Prostate gland (tissue), 2 donors: ENCODE measurements around the gene CELF2. TPM values are rescaled to one million over a fixed set of nuclear protein-coding genes. Genes with fewer than 3 reads are reported as not detected.

Experiments used
- DNase-seq: peaks from one replicate; pipeline ENCODE4 v3.0.0-alpha.2; 2019; ENCODE audit warnings: low spot score
- H3K27ac ChIP-seq, 2 donors: fragments of 200-600 bp; sonication (generic); 2 replicates each; pipeline ENCODE4 v1.5.1; 2017 to 2019
- H3K27me3 ChIP-seq: fragments of 200-600 bp; sonication (generic); replicated peaks from 2 replicates; pipeline ENCODE4 v1.5.1; 2019; ENCODE audit not compliant: insufficient read depth
- H3K36me3 ChIP-seq, 2 donors: fragments of 200-600 bp; sonication (generic); 1 replicate in 1 of 2; 2 replicates in 1 of 2; pipeline versions ENCODE4 v1.5.1 to v1.8.1; 2017 to 2019
- H3K4me1 ChIP-seq: fragments of 200-600 bp; sonication (generic); replicated peaks from 2 replicates; pipeline ENCODE4 v1.5.1; 2019
- H3K4me3 ChIP-seq, 2 donors: fragments of 200-600 bp; sonication (generic); 2 replicates each; pipeline ENCODE4 v1.5.1; 2017 to 2019
- H3K9me3 ChIP-seq: fragments of 200-600 bp; sonication (generic); 2 replicates; pipeline ENCODE4 v1.5.1; 2017
- POLR2A ChIP-seq: fragments of 450-650 bp; IDR thresholded peaks from one replicate; pipeline ENCODE4 v1.6.1; 2016; ENCODE audit warnings: antibody characterized with exemption, mild to moderate bottlenecking
- POLR2AphosphoS5 ChIP-seq: sonication (generic); formaldehyde crosslinking; IDR thresholded peaks from one replicate; pipeline ENCODE4 v1.6.1; 2017; ENCODE audit warnings: antibody characterized with exemption
- WGBS: methylation state at CpG from one replicate; pipeline ENCODE4 v1.1.5; 2018; 5-methylcytosine and 5-hydroxymethylcytosine counted together
- intact Hi-C: fragments of 100-400 bp; cut with DNase I; formaldehyde crosslinking; loops from one replicate; pipeline ENCODE4 v1.14.2; 2022
- total RNA-seq, 2 donors: library from RNA; depleted of rRNA; stranded (reverse); fragments of >200 nt; gene quantifications; one replicate each; pipeline ENCODE4 v1.1.0, GENCODE V29; 2016
- TF ChIP-seq, protein P1 (sequence below), 4 experiments: fragments of 200-600 bp in 2 of 4; fragments of 450-650 bp in 2 of 4; sonication (generic) in 2 of 4; IDR thresholded peaks; 1 replicate in 3 of 4; 2 replicates in 1 of 4; pipeline ENCODE4 v1.5.1; 2016 to 2019; ENCODE audit warnings: antibody characterized with exemption in 4 of 4, mild to moderate bottlenecking in 2 of 4, moderate library complexity in 2 of 4

CELF2 gene
- total RNA-seq, 2 donors from 2014 or later, result 19.2 to 43.2 TPM

DNA sequence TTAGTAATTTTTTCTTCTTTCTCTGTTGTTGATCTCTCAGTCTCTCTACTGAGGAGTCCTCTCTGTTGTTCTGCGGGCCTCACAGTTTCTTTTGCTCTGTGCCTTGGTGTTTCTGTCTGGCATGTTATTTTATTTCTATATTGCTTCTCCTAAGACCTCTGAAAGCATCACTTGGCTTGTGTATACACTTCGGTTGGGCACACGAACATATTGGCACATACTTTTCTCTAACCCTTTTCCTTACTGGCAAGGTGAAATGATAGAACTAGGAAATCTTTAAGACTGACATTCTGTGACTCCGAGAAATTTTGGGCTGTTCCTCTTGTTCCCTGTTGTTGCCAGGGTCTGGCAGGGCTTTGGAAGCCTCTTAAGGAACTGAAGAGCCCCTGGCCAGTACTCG, 148.9 kb downstream of the CELF2 start:
- no peak for DNase-seq
- whole genome bisulfite sequencing, result 74% methylated on average over 5 of the region's 5 CpGs
- H3K4me3 ChIP-seq, result peak overlapping the region; percentile 47 to 56
- H3K9me3 ChIP-seq, result no peaks in the 10 kb centered on the region
- intact Hi-C loops, result loop anchor here (10.0 kb wide), 1 partner anchor 122 kb away; no protein-coding TSS in a partner anchor
- H3K27me3 ChIP-seq, result no peaks in the 10 kb centered on the region
- no peaks in the 10 kb centered on the region for H3K36me3 ChIP-seq
- TF ChIP-seq, protein P1, sequence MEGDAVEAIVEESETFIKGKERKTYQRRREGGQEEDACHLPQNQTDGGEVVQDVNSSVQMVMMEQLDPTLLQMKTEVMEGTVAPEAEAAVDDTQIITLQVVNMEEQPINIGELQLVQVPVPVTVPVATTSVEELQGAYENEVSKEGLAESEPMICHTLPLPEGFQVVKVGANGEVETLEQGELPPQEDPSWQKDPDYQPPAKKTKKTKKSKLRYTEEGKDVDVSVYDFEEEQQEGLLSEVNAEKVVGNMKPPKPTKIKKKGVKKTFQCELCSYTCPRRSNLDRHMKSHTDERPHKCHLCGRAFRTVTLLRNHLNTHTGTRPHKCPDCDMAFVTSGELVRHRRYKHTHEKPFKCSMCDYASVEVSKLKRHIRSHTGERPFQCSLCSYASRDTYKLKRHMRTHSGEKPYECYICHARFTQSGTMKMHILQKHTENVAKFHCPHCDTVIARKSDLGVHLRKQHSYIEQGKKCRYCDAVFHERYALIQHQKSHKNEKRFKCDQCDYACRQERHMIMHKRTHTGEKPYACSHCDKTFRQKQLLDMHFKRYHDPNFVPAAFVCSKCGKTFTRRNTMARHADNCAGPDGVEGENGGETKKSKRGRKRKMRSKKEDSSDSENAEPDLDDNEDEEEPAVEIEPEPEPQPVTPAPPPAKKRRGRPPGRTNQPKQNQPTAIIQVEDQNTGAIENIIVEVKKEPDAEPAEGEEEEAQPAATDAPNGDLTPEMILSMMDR (IDR thresholded peaks at IDR 0.05), result no peak
- TF ChIP-seq POLR2AphosphoS5 (no peak), POLR2A (no peak)
- no peak overlapping the region for H3K27ac ChIP-seq
- no peaks in the 10 kb centered on the region for H3K4me1 ChIP-seq

DNA sequence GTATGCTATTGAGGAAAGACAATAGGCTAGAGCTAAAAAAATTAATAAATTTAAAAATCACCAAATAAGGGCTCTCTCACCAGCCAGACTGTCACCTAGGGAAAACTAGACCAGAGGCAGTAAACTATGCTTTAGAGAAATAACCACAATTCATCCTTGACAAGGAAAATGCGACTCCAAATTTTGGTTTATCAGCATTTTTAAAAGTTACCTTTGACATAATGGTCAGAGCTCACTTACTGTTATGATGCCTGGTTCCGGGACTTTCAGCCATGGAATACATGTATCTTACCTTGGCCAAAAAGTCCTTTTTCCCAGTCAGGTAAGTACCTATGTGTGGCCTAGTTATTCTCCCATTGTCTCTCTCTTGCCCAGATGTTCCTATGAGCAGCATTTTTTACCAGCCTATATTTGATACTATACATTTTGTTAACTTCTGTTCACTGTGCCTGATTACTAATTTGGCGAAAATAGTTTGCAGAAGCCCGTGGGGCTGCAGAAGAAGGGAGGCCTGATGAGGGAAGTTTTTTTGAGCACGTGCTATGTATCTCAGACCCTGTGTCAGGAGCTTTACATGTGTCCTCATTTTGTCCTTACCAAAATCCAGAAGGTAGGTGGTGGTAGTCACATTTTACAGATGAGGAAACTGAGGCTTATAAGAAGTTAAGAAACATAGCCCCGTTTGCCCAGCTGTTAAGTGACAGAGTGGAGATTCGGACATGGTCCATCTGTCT, 149.7 kb downstream of the CELF2 start:
- Histone ChIP-seq H3K4me3 (no peak overlapping the region), H3K27ac (no peak overlapping the region), H3K4me1 (no peaks in the 10 kb centered on the region), H3K36me3 (no peaks in the 10 kb centered on the region), H3K27me3 (no peaks in the 10 kb centered on the region), H3K9me3 (no peaks in the 10 kb centered on the region)
- no peak for DNase-seq
- TF ChIP-seq, protein P1 (IDR thresholded peaks at IDR 0.05), result no peak
- no peak for TF ChIP-seq POLR2AphosphoS5
- TF ChIP-seq POLR2A, result no peak
- intact Hi-C loops, result loop anchor here (10.0 kb wide), 1 partner anchor 123 kb away; no protein-coding TSS in a partner anchor
- 92% methylated on average over 7 of the region's 7 CpGs for WGBS

DNA sequence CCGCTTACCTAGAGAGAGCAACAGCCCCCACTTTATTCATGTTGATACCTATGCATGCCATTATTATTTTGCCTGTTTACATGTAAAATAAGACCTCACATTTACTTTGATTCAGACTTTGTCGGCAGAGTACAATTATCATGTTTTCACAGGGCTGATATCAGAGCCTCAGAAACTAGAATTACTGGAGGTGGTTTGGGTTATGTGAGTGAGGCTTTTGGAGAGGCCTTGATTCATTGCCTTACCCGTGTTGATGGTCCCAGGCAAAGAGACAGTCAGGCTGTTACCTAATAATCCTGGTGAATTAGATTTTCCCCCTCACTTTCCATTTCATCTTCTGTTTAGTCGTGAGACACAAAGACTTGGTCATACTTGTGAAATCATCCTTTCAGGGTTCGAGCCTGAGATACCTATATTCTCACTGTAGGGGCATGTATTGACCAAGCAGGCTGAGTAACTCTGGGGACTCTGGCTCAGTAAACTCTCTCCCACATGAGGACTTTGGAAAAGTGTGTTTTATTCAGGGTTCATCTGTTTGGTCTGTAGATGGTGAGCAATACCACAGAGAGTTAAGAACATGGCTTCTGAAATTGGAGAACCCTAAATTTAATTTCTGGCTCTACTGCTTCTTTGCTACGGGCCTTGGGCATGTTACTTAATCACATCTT, 150.9 kb downstream of the CELF2 start:
- DNase-seq, result no peak
- Histone ChIP-seq H3K4me3 (no peak overlapping the region), H3K36me3 (no peaks in the 10 kb centered on the region), H3K9me3 (no peaks in the 10 kb centered on the region), H3K27me3 (no peaks in the 10 kb centered on the region), H3K4me1 (no peaks in the 10 kb centered on the region), H3K27ac (no peak overlapping the region)
- TF ChIP-seq, protein P1 (IDR thresholded peaks at IDR 0.05), result no peak
- TF ChIP-seq POLR2A, result no peak
- no peak for TF ChIP-seq POLR2AphosphoS5
- 75% methylated on average over 6 of the region's 6 CpGs for WGBS
- intact Hi-C loops, result loop anchor here (10.0 kb wide), 1 partner anchor 124 kb away; no protein-coding TSS in a partner anchor

DNA sequence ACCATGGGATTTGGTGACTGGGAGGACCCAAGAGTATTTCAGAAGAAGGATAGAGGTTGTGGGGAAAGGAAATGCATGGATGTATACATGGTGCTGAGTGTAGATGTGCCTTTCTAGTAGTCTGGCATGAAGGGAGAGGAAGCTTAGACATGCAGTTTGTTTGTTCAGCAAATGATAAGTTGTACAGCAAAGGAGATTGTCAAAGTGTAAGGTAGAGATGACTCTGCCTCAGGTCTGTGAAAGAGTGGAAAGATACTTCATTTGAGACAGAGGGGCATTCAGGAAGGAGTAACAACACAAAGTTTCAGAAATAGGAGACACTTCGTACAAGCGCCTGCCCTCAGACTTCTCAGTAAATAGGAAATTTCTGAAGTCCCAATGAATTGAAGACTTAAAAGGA, 152.3 kb downstream of the CELF2 start:
- TF ChIP-seq POLR2AphosphoS5 (no peak), POLR2A (no peak)
- TF ChIP-seq, protein P1 (IDR thresholded peaks at IDR 0.05), result no peak
- intact Hi-C loops, result loop anchor here (10.0 kb wide), 1 partner anchor 125 kb away; no protein-coding TSS in a partner anchor
- H3K4me3 ChIP-seq, result no peak overlapping the region
- H3K9me3 ChIP-seq, result no peaks in the 10 kb centered on the region
- H3K4me1 ChIP-seq, result no peaks in the 10 kb centered on the region
- DNase-seq, result no peak
- 95% methylated on average over 2 of the region's 2 CpGs for WGBS
- H3K36me3 ChIP-seq, result no peaks in the 10 kb centered on the region
- no peak overlapping the region for H3K27ac ChIP-seq
- H3K27me3 ChIP-seq, result no peaks in the 10 kb centered on the region
